WI38 (cell line): Measurements from ENCODE around the gene SEMA3G.

Experiments
- H3K4me3 ChIP-seq: 2 replicates; pipeline ENCODE4 v1.5.1; 2011; ENCODE audit warnings: low read depth, mild to moderate bottlenecking, control low read depth, low read length
- TF ChIP-seq, protein P1 (sequence below): IDR thresholded peaks from 2 replicates; pipeline ENCODE4 v1.5.1; 2012; ENCODE audit warnings: low read depth, mild to moderate bottlenecking, control low read depth, low read length

The SEMA3G gene

DNA sequence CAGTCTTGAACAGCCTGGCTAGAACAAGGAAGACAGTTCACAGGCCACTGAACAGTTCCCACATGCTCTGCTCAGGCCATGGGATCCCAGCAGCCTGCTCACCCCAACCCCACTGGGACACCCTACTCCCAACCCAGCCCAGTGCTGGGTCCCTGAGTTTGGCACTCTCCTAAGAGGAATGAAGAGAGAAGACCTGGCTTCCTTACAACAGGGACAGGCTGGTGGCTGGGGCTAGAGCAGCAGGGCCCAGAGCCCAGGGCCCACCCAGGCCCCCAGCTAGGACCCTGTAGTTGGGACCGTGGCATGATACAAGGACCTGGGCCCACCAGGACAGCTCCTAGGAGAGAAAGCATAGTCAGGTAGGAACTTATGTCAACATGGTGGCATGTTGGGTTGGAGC, 43.4 kb downstream of the SEMA3G start:
- H3K4me3 ChIP-seq, result no peak overlapping the region
- TF ChIP-seq, protein P1, sequence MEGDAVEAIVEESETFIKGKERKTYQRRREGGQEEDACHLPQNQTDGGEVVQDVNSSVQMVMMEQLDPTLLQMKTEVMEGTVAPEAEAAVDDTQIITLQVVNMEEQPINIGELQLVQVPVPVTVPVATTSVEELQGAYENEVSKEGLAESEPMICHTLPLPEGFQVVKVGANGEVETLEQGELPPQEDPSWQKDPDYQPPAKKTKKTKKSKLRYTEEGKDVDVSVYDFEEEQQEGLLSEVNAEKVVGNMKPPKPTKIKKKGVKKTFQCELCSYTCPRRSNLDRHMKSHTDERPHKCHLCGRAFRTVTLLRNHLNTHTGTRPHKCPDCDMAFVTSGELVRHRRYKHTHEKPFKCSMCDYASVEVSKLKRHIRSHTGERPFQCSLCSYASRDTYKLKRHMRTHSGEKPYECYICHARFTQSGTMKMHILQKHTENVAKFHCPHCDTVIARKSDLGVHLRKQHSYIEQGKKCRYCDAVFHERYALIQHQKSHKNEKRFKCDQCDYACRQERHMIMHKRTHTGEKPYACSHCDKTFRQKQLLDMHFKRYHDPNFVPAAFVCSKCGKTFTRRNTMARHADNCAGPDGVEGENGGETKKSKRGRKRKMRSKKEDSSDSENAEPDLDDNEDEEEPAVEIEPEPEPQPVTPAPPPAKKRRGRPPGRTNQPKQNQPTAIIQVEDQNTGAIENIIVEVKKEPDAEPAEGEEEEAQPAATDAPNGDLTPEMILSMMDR, result no peak

DNA sequence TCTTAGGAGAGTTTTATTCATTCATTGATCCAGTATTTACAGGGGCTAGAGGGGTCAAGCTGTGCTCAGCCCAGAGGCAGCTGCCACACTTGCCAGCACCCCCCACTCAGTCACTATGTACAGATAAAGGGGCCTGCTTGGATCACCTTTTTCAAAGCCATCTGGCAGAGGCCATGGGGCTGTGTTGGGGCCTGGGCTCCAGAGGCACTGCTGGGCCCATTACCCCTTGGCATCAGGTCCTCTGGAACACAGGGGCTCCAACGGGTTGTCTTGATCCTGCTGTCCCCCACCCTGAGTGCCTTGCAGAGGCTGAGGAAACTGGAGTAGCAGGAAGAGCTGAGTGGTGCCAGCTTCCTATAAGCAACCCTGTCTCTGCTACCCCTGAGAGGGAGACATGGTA, 43.9 kb downstream of the SEMA3G start:
- TF ChIP-seq, protein P1, result no peak
- no peak overlapping the region for H3K4me3 ChIP-seq

DNA sequence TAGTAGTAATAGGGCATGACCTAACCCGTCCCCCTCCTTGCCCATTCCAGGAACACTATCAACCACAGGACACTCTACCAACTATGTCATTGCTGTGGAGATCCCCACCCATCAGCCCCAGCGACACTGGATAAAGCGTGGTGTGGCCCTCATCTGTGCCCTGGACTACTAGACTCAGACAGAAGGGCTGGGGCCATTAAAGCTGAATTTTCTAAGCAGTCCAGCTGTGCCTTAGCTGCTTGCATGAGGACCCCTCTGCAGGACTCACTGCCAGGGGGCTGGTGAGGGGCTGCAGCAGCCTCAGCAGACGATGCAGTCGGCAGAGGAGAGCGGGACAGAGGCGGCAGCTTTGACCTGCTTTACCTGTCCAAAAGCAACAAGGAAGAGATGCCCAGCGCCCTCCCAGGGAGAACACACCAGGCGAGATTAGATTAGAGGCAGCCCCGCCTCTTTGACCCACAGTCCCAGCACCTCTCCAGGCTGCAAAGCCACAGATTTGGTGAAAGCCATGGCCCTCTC, 44.6 kb downstream of the SEMA3G start:
- TF ChIP-seq, protein P1, result no peak
- H3K4me3 ChIP-seq, result no peak overlapping the region

DNA sequence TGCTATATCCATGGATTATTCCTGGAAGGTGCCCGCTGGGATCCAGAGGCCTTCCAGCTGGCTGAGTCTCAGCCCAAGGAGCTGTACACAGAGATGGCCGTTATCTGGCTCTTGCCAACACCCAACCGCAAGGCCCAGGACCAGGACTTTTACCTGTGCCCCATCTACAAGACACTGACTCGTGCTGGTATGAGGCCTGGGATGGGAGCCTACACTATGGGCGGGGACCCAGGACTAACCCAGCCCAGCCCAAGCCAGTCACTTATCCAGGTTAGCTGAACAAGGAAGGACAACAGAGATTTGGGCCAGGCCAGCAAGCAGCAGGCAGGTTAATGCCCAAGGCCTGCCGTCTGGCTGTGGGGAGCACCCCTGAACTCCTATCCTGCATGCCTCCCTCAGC, 45.3 kb downstream of the SEMA3G start:
- no peak overlapping the region for H3K4me3 ChIP-seq
- TF ChIP-seq, protein P1, result no peak

DNA sequence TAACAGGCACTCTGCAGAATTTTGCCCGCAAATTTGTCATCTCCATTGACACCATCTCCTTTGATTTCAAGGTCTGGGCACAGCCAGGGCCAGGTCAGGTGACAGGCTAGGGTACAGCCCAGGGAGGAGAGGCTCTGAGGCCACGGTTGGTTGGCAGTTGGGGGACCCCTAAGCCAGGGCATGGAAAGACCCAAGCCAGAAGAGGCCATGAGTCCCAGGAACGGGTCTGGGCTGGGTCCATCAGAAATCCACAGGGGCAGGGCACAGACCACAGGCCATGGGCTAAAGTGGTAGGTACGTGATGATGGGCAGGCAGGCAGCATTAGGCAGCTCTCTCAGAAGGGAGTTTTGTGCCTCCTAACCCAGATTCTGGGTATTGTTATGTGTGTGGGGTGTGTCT, 45.8 kb downstream of the SEMA3G start:
- TF ChIP-seq, protein P1, result no peak

DNA sequence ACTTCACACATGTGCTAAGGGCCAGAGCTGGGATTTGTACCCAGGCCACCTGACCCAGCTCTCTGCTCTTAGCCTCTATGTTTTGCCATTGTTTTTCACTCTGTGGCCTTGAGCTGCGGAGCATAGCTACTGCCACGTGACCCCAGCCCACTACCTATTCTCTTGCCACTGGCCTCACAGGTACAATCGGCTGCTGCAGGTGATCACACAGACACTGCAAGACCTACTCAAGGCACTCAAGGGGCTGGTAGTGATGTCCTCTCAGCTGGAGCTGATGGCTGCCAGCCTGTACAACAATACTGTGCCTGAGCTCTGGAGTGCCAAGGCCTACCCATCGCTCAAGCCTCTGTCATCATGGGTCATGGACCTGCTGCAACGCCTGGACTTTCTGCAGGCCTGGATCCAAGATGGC, 46.2 kb downstream of the SEMA3G start:
- no peak overlapping the region for H3K4me3 ChIP-seq
- TF ChIP-seq, protein P1, result no peak

More for the DNA sequence above, 45.8 kb downstream of the SEMA3G start:
- no peak overlapping the region for H3K4me3 ChIP-seq

DNA sequence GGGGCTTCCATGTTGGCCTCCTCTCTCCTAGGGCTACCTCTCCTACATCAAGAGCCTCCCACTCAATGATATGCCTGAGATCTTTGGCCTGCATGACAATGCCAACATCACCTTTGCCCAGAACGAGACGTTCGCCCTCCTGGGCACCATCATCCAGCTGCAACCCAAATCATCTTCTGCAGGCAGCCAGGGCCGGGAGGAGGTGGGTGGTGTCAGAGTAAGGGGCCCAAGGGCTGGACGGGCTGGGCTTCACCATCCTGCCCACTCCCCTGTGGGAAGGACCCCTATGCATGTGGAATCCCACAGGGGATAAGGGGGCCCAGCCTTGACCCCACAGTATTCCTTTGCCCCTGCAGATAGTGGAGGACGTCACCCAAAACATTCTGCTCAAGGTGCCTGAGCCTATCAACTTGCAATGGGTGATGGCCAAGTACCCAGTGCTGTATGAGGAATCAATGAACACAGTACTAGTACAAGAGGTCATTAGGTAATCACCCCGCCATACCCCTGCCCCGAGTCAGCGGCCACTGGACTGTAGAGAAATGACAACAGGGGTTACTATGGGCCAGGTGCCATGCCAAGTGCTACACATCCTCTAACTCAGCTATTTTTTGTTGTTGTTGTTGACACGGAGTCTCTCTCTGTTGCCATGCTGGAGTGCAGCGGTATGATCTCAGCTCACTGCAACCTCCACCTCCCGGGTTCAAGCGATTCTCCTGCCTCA, 47.1 kb downstream of the SEMA3G start:
- no peak overlapping the region for H3K4me3 ChIP-seq
- TF ChIP-seq, protein P1, result no peak
